ENCODE measurements around the gene ZNF845. TPM values are rescaled to one million over a fixed set of nuclear protein-coding genes. Genes with fewer than 3 reads are reported as not detected.
"Not testable (repeated sequence)": the region's sequence is repeated elsewhere in the genome, so short reads cannot be mapped to it uniquely, and the experiment has no call there.

Gene ZNF845
- total RNA-seq, 8 experiments from 2014 or later: 3.4 to 6.9 (median 5.2) TPM

GRCh38 chr19:53355739-53356138 is 22.2 kb downstream of the ZNF845 start:
- in situ Hi-C loops (cut with MboI; ENCODE audit: low pct_unique_long_range_greater_than_20kb in 2 of 9, low sequenced_read_pairs in 9 of 9, unreplicated experiment in 9 of 9): no loop called here
- 86 to 100% (median 100%) methylated on average over 1 of the region's 1 CpG; no CpG with 5 or more reads in 1 of the 10 experiments for WGBS, 10 experiments
- Histone ChIP-seq H3K4me3 (no peak overlapping the region), H3K27ac (no peak overlapping the region), H3K4me1 (replicated peaks in 1 of 2) (no peaks in the 10 kb centered on the region)
- ATAC-seq (replicated peaks in 6 of 8): no peak

- 75 to 100% (median 85%) methylated on average over 1 to 17 of the region's 35 CpGs; no CpG with 5 or more reads in 1 of the 10 experiments for WGBS, 10 experiments
- in situ Hi-C loops (cut with MboI; ENCODE audit: low pct_unique_long_range_greater_than_20kb in 2 of 9, low sequenced_read_pairs in 9 of 9, unreplicated experiment in 9 of 9): no loop called here
- Histone ChIP-seq H3K27ac (no peak overlapping the region), H3K4me1 (replicated peaks in 1 of 2) (no peaks in the 10 kb centered on the region), H3K4me3 (no peak overlapping the region)
- no peak for ATAC-seq (replicated peaks in 6 of 8)
Measured at GRCh38 chr19:53357821-53358581, 24.5 kb downstream of the ZNF845 start.

GRCh38 chr19:53360056-53360455 is 26.5 kb downstream of the ZNF845 start:
- in situ Hi-C loops (cut with MboI; ENCODE audit: low pct_unique_long_range_greater_than_20kb in 2 of 9, low sequenced_read_pairs in 9 of 9, unreplicated experiment in 9 of 9); H3K4me1 ChIP-seq (replicated peaks in 1 of 2); H3K27ac ChIP-seq; ATAC-seq (replicated peaks in 6 of 8); H3K4me3 ChIP-seq: not testable (repeated sequence)
- 80 to 89% (median 83%) methylated on average over 1 to 5 of the region's 10 CpGs; no CpG with 5 or more reads in 7 of the 10 experiments for WGBS, 10 experiments

GRCh38 chr19:53365134-53365898 is 31.8 kb downstream of the ZNF845 start, which contains the start of gene ZNF525:
ZNF525 (plus strand) TSS chr19:53365705; CDS start chr19:53372282, 6,577 bp downstream.
- ATAC-seq (replicated peaks in 6 of 8): peak; percentile 94 to 99 (median 98)
- Histone ChIP-seq H3K4me3 (peak within 1 kb of the TSS; percentile 43 to 63 (median 48)), H3K4me1 (replicated peaks in 1 of 2) (peaks cover 5 to 6% of the 10 kb centered on the region in 2 donors), H3K27ac (peak within 1 kb of the TSS in 1 of 2 donors; percentile 11)
- in situ Hi-C loops (cut with MboI; ENCODE audit: low pct_unique_long_range_greater_than_20kb in 2 of 9, low sequenced_read_pairs in 9 of 9, unreplicated experiment in 9 of 9): no loop called here
- WGBS, 10 experiments: 0 to 22% (median 2%) methylated on average over 1 to 17 of the region's 45 CpGs; no CpG with 5 or more reads in 1 of the 10 experiments

- peak; percentile 41 to 66 (median 56) for ATAC-seq (replicated peaks in 6 of 8)
- in situ Hi-C loops (cut with MboI; ENCODE audit: low pct_unique_long_range_greater_than_20kb in 2 of 9, low sequenced_read_pairs in 9 of 9, unreplicated experiment in 9 of 9): no loop called here
- Histone ChIP-seq H3K4me3 (peak overlapping the region; percentile 43 to 63 (median 48)), H3K4me1 (replicated peaks in 1 of 2) (peaks cover 5 to 6% of the 10 kb centered on the region in 2 donors), H3K27ac (no peak overlapping the region)
- 0 to 14% (median 0%) methylated on average over 1 to 9 of the region's 32 CpGs; no CpG with 5 or more reads in 4 of the 10 experiments for WGBS, 10 experiments
Measured at GRCh38 chr19:53365899-53366493, 32.4 kb downstream of the ZNF845 start.

- 43 to 100% (median 98%) methylated on average over 1 to 4 of the region's 4 CpGs; no CpG with 5 or more reads in 2 of the 10 experiments for WGBS, 10 experiments
- ATAC-seq (replicated peaks in 6 of 8): no peak
- Histone ChIP-seq H3K4me3 (no peak overlapping the region), H3K4me1 (replicated peaks in 1 of 2) (no peaks in the 10 kb centered on the region), H3K27ac (no peak overlapping the region)
- in situ Hi-C loops (cut with MboI; ENCODE audit: low pct_unique_long_range_greater_than_20kb in 2 of 9, low sequenced_read_pairs in 9 of 9, unreplicated experiment in 9 of 9): no loop called here
Measured at GRCh38 chr19:53372196-53372595, 38.6 kb downstream of the ZNF845 start.

- no peak overlapping the region for H3K27ac ChIP-seq
- no peak for ATAC-seq (replicated peaks in 6 of 8)
- WGBS, 10 experiments: 31 to 100% (median 53%) methylated on average over 1 to 3 of the region's 3 CpGs; no CpG with 5 or more reads in 1 of the 10 experiments
- no peaks in the 10 kb centered on the region for H3K4me1 ChIP-seq (replicated peaks in 1 of 2)
- H3K4me3 ChIP-seq: no peak overlapping the region
- in situ Hi-C loops (cut with MboI; ENCODE audit: low pct_unique_long_range_greater_than_20kb in 2 of 9, low sequenced_read_pairs in 9 of 9, unreplicated experiment in 9 of 9): no loop called here
Measured at GRCh38 chr19:53374288-53374687, 40.7 kb downstream of the ZNF845 start.

GRCh38 chr19:53374743-53375142 is 41.2 kb downstream of the ZNF845 start:
- WGBS, 10 experiments: 67 to 100% (median 85%) methylated on average over 1 of the region's 1 CpG; no CpG with 5 or more reads in 4 of the 10 experiments
- H3K4me1 ChIP-seq (replicated peaks in 1 of 2): no peaks in the 10 kb centered on the region
- in situ Hi-C loops (cut with MboI; ENCODE audit: low pct_unique_long_range_greater_than_20kb in 2 of 9, low sequenced_read_pairs in 9 of 9, unreplicated experiment in 9 of 9): no loop called here
- H3K4me3 ChIP-seq: no peak overlapping the region
- ATAC-seq (replicated peaks in 6 of 8): no peak
- H3K27ac ChIP-seq: no peak overlapping the region

GRCh38 chr19:53381376-53381775 is 47.8 kb downstream of the ZNF845 start:
- ATAC-seq (replicated peaks in 6 of 8): no peak
- Histone ChIP-seq H3K4me1 (replicated peaks in 1 of 2) (no peaks in the 10 kb centered on the region), H3K4me3 (no peak overlapping the region), H3K27ac (no peak overlapping the region)
- 17 to 100% (median 100%) methylated on average over 1 to 3 of the region's 3 CpGs; no CpG with 5 or more reads in 1 of the 10 experiments for WGBS, 10 experiments
- in situ Hi-C loops (cut with MboI; ENCODE audit: low pct_unique_long_range_greater_than_20kb in 2 of 9, low sequenced_read_pairs in 9 of 9, unreplicated experiment in 9 of 9): no loop called here

- no peak overlapping the region for H3K4me3 ChIP-seq
- WGBS, 10 experiments: 40 to 100% (median 75%) methylated on average over 1 to 3 of the region's 3 CpGs; no CpG with 5 or more reads in 3 of the 10 experiments
- in situ Hi-C loops (cut with MboI; ENCODE audit: low pct_unique_long_range_greater_than_20kb in 2 of 9, low sequenced_read_pairs in 9 of 9, unreplicated experiment in 9 of 9): no loop called here
- no peaks in the 10 kb centered on the region for H3K4me1 ChIP-seq (replicated peaks in 1 of 2)
- no peak for ATAC-seq (replicated peaks in 6 of 8)
- H3K27ac ChIP-seq: no peak overlapping the region
Measured at GRCh38 chr19:53388168-53388567, 54.6 kb downstream of the ZNF845 start.

- 44 to 100% (median 83%) methylated on average over 2 to 5 of the region's 5 CpGs; no CpG with 5 or more reads in 1 of the 10 experiments for WGBS, 10 experiments
- ATAC-seq (replicated peaks in 6 of 8): no peak
Measured at GRCh38 chr19:53388904-53389303, 55.4 kb downstream of the ZNF845 start.

GRCh38 chr19:53389571-53389970 is 56.0 kb downstream of the ZNF845 start:
- Histone ChIP-seq H3K4me3 (no peak overlapping the region), H3K4me1 (replicated peaks in 1 of 2) (peaks cover 5% of the 10 kb centered on the region in 2 donors), H3K27ac (no peak overlapping the region)
- in situ Hi-C loops (cut with MboI; ENCODE audit: low pct_unique_long_range_greater_than_20kb in 2 of 9, low sequenced_read_pairs in 9 of 9, unreplicated experiment in 9 of 9): no loop called here
- 61 to 95% (median 85%) methylated on average over 3 to 6 of the region's 8 CpGs; no CpG with 5 or more reads in 2 of the 10 experiments for WGBS, 10 experiments
- ATAC-seq (replicated peaks in 6 of 8): no peak

More at GRCh38 chr19:53388904-53389303, 55.4 kb downstream of the ZNF845 start:
- Histone ChIP-seq H3K27ac (no peak overlapping the region), H3K4me3 (no peak overlapping the region), H3K4me1 (replicated peaks in 1 of 2) (peaks cover 0 to under 1% of the 10 kb centered on the region in 2 donors)
- in situ Hi-C loops (cut with MboI; ENCODE audit: low pct_unique_long_range_greater_than_20kb in 2 of 9, low sequenced_read_pairs in 9 of 9, unreplicated experiment in 9 of 9): no loop called here

Data from motor neuron (in vitro differentiated cells).